Measurements from ENCODE around the gene LIF.
"Not testable (repeated sequence)": the region's sequence is repeated elsewhere in the genome, so short reads cannot be mapped to it uniquely, and the experiment has no call there.

Gene LIF

DNA sequence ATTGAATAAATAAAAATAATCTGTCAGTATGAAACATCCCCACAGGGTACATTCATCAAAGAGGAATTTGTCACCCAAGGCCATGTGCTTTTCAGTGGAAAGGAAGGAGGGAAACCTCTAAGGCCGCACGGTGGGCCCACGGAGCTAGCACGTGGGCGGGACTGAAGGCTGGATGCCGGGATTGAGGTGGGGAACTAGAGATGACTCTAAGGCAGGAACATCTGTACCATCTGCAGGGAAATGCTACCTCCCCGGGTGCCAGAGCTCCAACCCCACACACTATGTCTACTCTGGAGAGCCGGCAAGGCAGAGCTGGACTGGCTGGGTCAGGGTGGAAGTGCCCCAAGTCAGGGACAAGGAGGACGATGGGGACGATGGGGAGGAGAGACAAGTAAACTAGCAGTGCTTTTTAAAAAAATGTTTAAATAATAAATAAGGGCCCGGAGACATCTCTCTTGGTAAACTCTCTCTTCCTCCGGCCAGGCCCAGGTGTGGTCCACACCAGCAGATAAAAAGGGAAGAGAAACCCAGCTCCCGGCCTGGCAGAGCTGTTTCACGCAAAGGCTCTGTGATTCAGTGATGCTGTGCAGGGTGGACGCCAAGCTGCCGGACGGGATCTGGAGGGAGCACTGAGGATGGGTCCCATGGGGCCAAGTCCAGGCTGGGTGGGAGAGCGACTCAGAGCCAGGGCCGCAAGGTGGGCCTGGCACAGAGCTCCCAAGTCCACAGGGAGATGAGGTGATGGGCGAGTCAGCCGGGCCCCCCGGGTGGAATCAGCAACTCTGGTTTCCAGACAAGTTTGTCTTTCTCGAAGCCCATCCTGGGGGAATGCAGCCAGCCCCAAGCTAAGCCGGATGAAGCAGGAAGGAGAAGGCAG lies 5.8 kb downstream of the LIF start:
- no peak for DNase-seq

DNA sequence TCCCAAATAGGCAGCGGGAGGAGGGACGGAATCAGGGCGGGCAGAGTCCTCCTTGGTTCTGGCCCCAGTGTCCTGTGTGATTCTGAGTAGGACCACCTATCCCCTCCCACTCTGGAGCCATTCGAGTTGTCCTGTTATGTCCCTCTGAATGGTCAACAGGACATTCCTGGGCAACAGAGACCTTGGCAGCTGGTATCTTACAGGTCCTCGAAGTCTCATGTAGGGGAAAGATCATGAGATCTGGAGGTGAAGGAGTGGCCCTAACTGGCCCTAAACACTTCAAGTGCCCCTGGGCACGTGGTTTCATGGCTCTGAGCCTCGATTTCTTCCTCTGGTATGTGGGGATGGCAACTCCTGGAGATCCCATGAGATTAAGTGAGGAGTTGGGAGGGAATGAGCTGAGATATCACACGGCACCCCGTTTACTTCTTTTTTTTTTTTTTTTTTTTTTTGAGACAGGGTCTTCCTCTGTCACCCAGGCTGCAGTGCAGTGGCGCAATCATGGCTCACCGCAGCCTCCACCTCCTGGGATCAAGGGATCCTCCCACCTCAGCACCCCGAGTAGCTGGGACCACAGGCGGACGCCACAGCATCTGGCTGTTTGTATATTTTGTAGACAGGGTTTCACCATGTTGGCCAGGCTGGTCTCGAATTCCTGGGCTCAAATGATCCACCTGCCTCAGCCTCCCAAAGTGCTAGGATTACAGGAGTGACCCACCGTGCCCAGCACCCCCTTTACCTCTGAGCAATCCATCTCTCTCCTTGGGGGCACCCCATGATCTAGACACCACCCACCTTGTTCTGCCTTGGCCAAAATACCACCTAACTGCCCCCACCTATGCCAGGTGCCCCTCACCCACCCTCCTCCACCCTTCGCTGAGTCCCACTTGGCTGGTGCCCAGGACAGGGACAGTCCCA lies 6.8 kb downstream of the LIF start:
- no peak for DNase-seq

DNA sequence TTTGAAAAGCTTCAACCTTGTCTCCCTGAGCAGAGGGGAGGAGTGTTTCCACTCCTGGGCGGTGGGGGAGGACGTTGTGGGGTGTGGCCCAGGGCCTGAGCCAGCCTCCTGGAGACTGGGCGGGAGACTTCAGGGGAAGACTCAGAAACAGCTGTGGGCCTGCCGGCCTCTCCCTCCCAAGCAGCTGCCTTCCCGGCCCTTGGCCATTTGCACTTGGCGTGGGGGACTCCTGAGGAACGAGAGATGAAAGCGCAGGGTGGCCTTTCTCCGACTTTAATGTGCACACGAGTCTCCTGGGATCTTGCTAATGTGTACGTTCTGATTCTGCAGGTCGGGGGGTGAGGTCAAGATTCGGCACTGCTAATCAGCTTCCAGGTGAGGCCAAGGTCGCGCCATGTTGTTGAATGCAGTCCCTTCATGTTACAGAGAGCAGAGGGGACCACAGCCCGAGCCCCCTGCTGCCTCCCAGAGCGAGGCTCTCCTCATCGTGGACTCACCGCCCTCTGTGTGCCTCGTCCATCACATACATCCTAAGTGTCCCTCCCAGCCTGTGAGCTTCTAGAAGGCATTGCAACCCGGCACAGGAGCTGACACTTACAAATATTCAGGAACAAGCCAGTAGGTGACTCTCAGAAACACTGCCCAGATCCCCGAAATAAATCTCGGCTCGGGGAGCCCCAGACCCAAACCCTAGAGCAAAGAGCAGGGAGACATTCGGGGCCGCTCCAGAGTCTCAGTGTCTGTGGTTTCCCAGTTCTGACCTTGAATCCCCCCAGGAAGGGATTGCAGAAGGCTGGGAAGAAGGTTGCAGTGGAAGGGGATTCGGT lies 7.7 kb downstream of the LIF start:
- no peak for DNase-seq

DNA sequence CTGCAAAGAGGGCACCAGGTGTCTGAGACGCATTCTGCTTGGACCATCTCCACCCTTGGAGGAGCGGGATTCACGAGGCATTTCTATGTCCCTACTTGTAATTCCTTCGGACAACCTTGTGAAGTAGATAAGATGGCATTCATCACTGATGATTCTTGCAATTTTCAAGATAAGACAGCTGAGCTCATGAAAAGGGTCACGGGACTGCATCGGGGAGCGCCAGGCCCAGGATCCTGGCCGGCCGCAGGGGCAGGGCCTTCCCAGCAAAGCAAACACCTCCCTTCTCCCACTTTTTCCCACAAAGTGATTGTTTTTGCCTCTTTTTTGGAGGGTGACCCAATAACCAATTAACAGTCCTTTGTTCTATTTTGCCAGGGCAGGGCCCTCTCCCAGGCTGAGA lies 8.4 kb downstream of the LIF start:
- DNase-seq = no peak

DNA sequence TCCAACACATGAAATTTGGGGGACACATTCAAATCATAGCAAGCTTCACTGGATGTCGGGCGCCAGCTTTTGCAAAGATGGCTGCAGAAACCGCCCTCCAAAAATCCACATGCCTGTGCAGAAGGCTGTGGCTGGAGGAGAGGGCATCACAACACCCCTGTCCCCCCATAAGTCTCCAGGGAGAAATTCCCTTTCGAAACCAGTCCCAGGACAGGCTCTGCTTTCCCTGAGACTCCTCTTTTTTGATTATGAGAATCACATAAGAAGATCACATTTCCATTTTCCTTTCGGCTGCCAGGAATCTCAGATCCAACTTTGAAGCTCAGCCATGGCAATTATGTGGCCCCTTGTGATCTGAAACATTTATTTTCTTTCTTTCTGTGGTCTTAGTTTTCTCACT lies 9.7 kb downstream of the LIF start:
- DNase-seq = no peak

DNA sequence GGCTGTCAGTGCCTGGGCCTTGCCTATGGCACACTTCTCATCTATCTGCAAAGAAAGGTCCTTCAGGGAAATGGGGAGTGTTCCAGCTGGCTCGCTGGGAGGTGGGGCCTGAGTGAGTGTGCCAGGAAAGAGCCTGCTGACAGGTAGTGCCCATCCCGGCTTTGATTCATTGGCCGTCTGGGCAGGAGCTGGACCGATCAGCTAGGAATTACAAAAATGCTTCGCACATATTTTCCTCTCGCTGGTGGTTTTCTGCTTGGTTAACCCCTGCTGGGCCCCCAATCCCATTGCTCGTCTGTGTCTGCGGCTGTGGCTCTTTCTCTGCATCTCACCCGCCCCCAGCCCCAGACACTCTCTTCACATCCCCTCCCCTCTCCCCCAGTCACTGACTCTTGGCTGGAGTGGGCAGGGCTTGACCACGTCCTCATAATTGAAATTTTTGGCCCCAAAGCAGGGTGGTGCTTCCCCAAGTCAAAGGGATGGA lies 10.8 kb downstream of the LIF start:
- no peak for DNase-seq

DNA sequence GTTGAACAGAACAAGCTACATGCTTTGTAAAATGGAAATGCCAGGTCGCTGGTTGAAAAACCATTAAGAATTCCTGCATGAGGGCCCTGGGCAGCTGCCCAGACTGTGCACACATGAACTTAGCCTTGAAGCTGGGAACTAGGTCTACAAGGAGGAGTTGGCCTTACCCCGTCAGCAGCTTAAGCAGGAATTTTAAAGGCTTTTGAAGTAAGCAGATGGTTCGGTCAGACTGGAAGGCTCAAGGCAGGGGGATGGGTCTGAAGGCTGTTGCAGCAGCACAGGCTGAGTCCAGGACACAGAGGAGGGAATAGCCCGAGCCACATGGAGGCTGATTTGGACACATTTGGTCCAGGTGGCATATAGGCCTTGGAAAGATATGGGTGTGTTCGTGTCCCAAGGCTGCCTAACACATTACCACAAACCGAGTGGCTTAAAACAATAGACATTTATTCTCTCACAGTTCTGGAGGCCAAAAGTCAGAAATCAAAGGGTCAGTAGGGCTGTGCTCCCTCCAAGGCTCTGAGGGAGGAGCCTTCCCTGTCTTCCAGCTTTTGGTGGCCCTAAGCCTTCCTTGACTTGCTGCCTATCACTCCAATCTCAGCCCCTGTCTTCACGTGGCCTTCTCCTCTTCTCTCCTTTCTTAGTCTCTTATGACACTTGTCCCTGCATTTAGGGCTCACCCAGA lies 11.6 kb downstream of the LIF start:
- no peak for DNase-seq

DNA sequence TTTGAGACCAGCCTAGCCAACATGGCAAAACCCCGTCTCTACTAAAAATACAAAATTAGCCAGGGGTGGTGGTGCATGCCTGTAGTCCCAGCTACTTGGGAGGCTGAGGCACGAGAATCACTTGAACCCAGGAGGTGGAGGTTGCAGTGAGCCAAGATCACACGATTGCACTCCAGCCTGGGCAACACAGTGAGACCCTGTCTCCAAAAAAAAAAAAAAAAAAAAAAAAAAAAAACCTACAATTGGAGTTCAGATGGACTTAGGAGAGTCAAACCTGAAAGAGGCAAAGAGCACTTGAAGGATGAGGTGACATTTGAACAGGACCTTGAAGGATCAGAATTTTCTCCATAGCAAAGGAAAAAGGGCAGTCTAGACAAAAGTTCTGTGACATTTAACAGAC lies 12.2 kb downstream of the LIF start:
- not testable (repeated sequence) for DNase-seq

DNA sequence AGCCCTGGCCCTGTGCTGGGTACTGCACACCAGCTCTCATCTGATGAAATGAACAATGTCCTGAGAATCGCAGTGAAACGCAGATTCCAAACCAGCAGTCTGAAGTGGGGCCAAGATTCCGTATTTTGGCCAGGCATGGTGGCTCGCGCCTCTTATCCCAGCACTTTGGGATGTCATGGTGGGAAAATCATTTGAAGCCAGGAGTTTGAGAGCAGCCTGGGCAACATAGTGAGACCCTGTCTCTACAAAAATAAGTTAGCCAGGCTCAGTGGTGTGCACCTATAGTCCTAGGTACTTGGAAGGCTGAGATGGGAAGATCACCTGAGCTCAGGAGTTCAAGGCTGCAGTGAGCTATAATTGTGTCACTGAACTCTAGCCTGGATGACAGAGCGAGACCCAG lies 13.0 kb downstream of the LIF start:
- no peak for DNase-seq

DNA sequence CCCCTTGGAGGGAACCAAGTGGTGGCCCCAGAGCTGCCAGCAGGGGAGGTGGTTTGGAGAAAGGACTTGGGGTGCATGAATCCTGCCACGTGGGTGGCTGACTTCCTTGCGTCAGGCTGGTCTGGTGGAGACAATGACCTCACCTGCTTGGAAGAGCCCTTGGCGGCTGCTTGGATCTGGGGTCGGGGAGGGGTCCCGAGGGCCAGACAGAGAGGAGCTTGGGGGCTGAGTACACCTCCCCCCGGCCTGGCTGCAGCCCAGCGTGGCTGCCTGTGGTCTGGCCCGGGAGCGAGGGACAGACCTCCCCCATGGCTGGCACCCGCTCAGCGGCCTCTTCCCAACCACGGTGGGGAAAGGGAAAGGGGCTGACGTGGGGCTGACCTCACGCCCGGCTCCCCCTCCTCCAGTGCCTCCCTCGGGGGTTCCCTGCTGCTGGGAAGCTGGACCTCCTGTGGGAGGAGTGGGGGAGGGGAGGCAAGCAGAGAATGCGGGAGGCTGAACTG lies 13.8 kb downstream of the LIF start:
- DNase-seq = no peak

DNA sequence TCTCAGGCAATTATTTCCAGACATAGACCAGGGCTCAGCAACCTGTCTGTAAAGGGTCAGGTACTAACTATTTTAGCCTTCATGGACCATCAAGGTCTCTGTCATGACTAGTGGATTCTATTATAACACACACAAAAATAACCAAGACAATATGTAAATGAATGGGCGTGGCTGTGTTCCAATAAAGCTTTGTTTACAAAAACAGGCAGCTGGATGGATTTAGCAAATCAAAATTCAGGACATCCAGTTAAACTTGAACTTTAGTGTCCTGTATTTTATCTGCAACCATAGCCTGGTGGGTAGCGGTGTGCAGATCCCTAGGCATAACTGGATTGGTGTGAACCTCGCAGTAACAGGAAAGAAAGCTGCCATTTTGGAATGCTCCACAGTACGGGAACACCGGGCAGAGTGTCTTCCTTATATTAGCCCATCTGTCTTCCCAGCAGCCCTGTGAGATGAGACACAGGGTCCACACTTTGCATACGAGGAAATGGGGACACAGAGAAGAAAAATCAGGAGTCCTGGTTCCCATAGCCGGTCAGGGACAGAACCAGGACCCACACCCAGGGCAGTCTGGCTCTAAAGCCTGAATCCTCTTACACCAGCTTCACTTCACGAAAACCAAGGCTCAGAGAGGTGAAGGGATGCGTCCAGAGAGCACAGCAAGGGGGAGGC lies 15.6 kb downstream of the LIF start:
- no peak for DNase-seq

DNA sequence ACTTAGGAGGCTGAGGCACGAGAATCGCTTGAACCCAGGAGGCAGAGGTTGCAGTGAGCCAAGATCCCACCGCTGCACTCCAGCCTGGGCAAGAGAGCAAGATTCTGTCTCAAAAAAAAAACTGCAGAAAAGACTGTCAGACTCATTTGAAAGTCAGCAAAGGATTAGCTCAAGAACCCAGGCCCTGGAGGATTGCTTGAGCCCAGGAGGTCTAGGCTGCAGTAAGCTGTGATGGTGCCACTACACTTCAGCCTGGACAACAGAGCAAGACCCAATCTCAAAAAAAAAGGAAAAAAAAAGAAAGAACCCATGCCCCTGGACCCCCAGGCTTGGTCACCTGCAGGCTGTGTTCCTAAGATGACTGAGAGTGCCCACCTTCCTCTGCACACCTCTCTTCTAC lies 16.2 kb downstream of the LIF start:
- no peak for DNase-seq

DNA sequence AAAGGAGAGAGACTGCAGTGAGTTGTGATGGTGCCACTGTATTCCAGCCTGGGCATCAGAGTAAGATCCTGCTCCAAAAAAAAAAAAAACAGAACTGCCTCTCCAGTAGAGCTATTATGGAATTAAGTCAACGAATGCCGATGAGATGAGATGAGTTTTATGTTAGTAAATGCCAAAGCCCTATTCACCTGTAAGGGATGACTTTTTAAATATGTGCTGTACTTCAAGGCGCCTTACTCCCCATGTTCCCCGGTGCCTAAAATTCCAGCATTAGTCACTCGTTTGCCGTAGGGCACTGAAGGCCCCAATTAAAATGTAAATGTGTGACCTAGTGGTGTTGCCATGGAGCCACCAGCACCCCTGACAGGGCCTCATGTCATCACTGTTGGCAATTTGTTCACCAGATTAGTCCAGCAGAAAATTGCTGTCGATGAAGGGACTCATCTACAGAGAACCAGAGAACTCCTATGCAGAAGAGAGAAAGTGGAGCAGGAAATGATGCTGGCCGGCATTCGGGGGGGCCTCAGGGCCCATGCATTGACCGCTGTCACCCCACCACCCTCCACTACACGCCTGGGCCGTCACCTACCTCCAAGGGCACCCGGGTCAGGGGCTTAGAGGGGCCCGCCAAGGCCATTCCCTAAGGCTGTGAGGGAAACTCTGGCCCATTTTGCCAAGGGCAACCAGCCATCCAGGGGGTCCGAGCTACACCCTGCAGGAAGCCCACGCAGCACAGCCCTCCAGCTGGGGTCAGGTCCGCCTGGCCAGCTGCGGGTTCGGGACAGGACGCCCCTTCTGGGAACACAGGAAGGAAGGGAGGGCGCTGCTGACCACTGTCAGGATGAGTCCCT lies 17.8 kb downstream of the LIF start:
- DNase-seq = no peak

DNA sequence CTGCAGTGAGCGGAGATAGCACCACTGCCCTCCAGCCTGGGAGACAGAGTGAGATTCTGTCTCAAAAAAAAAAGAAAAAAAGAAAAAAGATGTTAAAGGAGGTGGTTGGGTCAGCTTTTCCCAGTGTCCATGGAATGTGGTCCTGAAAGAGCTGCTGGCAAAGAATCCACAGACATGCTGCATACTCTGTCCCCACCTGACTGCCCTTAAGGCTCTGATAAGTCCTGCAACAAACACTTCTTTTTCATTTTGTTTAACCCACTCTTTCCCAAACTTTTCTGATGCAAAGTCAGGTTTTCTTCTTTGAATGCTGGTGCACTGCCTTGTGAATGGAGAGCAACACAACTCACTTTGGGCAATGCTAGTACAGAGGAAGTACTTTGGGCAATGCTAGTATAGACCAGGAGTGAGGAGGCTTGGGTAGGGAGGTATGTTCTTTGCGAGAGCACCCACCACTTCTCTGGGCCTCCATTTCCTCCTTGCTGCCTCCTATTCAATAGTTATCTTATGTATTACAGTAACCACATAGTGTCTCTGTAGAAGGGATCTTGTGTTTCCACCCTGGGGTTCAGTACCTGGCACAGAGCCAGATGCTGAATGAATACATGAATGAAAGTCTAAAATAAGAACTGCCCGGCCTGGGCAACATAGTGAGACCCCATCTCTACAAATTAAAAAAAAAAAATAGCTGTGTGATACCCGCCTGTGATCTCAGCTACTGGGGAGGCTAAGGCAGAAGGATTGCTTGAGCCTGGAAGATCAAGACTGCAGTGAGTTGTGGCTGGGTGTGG lies 18.9 kb downstream of the LIF start:
- no peak for DNase-seq

DNA sequence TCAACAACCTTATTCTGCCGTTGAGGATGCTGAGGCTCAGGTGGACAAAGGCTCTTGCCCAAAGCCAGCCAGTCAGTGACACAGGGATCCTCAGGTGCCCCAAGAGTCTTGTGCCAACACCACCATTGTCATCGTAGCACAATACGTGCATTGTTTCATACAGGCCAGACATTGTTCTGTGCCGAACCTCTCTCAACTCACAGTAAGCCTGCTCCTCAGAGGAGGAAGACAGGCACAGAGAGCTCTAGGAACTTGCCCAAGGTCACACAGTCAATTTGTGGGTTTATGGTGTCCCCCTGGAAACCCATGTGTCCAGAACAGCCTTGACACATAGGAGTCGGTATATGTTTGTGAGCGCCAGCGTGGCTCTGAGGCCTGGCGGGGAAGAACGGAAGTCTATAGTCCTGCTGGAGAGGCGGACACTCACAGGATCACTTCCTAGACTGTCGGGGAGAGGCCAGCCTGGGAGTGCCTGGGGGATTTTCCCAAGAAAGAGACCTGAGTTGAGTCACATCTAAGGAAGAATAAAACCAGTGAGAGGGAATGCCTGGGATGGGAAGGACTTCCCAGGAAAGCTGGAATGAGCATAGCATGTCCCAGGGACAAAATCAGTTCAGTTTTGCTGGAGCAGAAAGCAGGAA lies 20.2 kb downstream of the LIF start:
- no peak for DNase-seq

DNA sequence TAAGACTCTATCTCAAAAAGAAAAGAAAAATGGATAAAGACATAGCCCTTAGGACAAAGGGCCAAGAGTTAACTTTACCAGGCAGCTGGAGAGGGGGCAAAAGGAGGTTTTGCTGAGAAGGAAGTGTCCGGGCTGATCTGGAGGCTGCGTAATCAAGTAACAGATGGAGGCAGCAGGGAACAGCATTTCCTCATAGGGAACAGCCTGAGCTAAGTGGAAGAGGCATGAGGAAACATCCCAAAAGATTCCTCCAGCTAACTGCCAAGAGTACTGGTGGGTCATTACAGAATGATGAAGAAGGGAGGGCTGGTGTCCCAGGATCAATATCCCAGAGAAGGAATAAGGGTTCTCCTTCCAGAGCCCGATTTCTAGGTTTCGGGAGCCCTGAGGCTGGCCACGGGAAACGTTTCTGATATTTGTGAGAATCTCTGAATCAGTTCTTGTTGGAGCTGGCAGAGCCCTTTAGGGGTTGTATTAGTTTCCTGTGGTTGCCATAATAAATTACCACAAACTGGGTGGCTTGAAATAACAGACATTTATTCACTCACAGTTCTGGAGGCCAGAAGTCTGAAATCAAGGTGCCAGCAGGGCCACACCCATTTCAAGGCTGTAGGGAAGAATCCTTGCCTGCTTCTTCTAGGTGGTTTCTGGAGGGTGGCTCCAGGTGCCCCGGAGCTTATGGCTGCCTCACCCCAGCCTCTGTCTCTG lies 21.2 kb downstream of the LIF start:
- no peak for DNase-seq

DNA sequence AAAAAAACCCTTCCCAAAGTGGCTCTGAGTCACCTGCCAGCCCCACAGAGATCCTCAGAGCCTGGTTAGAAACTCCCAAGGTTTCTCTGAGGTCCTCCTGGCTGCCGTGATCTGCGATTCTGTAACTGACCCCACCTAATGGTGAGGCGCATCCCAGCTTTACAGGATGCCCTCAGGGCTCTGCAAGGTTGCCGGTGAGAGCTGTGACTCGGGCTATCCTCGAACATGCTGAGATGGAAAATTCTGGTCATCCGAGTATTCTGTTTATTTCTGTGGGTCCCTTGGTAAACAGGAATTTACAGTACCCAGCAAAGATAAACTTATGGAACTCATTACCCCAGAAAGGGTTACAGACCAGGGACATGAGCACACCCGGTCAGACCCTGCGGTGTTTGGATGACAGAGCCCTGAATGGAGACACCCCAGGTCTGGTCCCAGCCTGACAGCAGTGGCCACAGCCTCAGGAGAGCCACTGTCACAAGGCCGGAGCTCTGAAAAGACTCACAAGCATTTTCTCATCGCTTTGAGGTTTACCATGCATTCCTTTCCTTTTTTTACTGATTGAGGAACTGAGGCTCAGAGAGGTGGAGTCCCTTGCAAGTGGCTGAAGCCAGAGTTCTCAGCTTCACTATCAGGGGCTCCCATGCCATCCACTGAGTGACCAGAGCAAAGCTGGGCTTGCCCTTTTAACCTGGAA lies 22.2 kb downstream of the LIF start:
- DNase-seq = no peak

DNA sequence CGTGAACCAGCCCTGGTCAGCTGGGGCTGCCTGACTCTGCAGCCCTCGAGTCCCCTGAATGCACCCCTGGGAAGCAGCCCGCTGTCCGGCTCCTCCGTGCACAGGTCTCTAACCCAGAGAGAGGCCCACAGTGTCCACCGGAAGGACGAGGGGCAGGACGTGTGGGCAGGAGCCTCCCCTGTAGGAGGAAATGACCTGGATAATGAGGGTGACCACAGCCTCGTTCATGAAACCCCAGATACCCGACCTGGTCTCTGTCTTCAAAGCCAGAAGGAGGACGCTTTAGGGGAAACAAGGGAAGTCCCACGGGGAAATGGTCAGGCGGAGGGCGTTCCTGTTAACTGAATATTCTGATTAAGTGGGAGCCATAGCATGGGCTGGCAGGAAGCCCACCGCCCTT lies 23.3 kb downstream of the LIF start:
- no peak for DNase-seq

Measured in activated CD8-positive, alpha-beta memory T cell treated with anti-CD3 and anti-CD28 coated beads, Interleukin-2, amount 50 U/mL, for 48 hours (primary cell).